BJ (cell line): ENCODE data around the gene DDX17. TPM values are rescaled to one million over a fixed set of nuclear protein-coding genes. Genes with fewer than 3 reads are reported as not detected.

Experiments
- CTCF ChIA-PET: fragments of 350-600 bp; formaldehyde crosslinking; extraction: SDS; loops from one replicate; lab custom pipeline; 2021; ENCODE audit warnings: antibody characterized with exemption, inconsistent platforms; lab: Yijun Ruan, JAX
- POLR2A ChIA-PET: fragments of 300-600 bp; sonication (Branson Sonifier 250); formaldehyde crosslinking; extraction: SDS; loops from one replicate; lab custom pipeline; 2021; ENCODE audit warnings: antibody characterized with exemption; lab: Charles Lee
- DNase-seq: peaks from one replicate; pipeline ENCODE4 v3.0.0-alpha.2; 2011; ENCODE audit warnings: low read depth
- H3K27me3 ChIP-seq: 2 replicates; pipeline ENCODE4 v1.6.0; 2011; ENCODE audit warnings: low read length; ENCODE audit not compliant: control insufficient read depth, insufficient read depth
- H3K36me3 ChIP-seq: 2 replicates; pipeline ENCODE4 v1.5.1; 2011; ENCODE audit warnings: low read length; ENCODE audit not compliant: control insufficient read depth, insufficient read depth
- H3K4me3 ChIP-seq: 2 replicates; pipeline ENCODE4 v1.5.1; 2011; ENCODE audit warnings: low read depth, mild to moderate bottlenecking, control low read depth, low read length
- polyA plus RNA-seq: library from polyadenylated mRNA; depleted of rRNA; stranded (reverse); fragments of >200 nt; gene quantifications from 2 replicates; pipeline ENCODE4 v1.2.3, GENCODE V29; 2011
- TF ChIP-seq, protein P1 (sequence below): IDR thresholded peaks from 2 replicates; pipeline ENCODE4 v1.5.1; 2011; ENCODE audit warnings: low read depth, mild to moderate bottlenecking, control low read depth, inconsistent platforms, low read length, moderate library complexity; ENCODE audit not compliant: insufficient read depth

DDX17 gene
- polyA plus RNA-seq, 1 experiment: 318 TPM

DNA sequence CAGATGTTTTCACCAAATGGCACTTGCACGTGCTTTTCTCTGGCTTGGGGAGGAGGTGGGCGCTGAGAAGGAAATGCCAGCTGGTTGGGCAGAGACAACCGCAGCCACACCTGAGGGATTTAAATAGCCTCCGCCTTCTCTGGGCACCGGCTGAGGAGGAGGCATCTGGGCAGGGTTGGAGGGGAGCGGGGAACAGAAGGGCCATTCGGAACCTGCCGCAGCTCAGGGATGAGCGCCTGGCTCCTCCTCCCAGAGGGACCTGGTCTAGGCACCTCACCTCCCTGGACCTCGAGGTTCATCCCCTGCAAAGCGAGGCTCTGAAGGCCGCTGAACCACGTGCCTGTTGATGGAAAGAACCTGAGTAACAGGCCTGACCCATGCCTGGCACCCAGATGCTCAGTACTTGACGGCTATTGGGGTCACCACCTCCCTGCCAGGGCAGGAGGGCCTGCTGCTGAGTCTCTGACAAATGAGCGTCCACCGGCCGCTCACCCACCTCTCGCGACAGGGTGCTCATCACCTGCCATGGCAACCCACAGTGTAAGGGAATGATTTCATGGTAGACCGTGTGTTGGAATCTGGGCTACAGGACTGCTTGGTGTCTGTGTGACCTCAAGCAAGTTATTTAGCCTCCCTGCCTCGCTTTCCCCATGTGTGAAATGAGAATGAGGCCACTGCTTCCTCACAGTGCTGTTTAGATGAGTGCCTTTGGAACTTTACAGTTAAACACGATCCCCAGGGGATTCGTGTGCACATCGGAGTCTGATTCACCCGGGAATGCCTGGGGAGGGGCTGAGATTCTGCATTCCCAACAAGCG, 40.2 kb downstream of the DDX17 start:
- POLR2A ChIA-PET: interaction anchor here (0.6 kb wide), 1 partner anchor 209 kb away, joined by 4 read pairs; no protein-coding TSS in a partner anchor
- Histone ChIP-seq H3K36me3 (no peaks in the 10 kb centered on the region), H3K4me3 (no peak overlapping the region), H3K27me3 (peaks cover 5% of the 10 kb centered on the region)
- CTCF ChIA-PET: no interaction called here
- DNase-seq: no peak
- TF ChIP-seq, protein P1, sequence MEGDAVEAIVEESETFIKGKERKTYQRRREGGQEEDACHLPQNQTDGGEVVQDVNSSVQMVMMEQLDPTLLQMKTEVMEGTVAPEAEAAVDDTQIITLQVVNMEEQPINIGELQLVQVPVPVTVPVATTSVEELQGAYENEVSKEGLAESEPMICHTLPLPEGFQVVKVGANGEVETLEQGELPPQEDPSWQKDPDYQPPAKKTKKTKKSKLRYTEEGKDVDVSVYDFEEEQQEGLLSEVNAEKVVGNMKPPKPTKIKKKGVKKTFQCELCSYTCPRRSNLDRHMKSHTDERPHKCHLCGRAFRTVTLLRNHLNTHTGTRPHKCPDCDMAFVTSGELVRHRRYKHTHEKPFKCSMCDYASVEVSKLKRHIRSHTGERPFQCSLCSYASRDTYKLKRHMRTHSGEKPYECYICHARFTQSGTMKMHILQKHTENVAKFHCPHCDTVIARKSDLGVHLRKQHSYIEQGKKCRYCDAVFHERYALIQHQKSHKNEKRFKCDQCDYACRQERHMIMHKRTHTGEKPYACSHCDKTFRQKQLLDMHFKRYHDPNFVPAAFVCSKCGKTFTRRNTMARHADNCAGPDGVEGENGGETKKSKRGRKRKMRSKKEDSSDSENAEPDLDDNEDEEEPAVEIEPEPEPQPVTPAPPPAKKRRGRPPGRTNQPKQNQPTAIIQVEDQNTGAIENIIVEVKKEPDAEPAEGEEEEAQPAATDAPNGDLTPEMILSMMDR: no peak

DNA sequence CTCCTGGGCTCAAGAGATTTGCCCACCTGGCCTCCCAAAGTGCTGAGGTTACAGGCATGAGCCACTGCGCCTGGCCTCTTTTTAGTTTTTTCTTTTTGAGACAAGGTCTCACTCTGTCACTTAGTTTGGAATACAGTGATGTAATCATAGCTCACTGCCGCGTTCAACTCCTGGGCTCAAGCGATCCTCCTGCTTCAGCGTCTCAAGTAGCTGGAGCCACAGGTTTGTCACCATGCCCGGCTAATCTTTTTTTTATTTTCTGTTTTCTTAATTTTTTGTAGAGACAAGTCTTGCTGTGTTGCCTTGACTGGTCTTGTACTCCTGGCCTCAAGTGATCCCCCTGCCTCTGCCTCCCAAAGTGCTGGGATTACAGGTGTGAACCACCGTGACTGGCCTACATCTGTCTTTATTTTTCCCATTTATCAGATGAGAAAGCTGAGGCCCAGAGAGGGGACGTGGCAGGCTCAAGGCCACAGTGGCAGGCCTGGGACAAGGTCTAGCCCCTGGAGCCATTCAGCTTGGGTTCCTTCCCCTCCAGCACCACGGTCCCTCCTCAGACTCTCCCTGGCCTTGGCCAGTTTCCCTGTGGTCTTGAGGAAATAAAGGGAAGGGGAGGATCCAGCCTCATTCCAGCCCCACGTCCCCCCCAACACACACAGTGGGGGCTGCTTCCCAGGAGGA, 41.0 kb downstream of the DDX17 start:
- Histone ChIP-seq H3K36me3 (no peaks in the 10 kb centered on the region), H3K4me3 (no peak overlapping the region), H3K27me3 (peaks cover 9% of the 10 kb centered on the region)
- DNase-seq: no peak
- POLR2A ChIA-PET: interaction anchor here (0.6 kb wide), 1 partner anchor 208 kb away, joined by 4 read pairs; no protein-coding TSS in a partner anchor
- CTCF ChIA-PET: no interaction called here
- TF ChIP-seq, protein P1: no peak

DNA sequence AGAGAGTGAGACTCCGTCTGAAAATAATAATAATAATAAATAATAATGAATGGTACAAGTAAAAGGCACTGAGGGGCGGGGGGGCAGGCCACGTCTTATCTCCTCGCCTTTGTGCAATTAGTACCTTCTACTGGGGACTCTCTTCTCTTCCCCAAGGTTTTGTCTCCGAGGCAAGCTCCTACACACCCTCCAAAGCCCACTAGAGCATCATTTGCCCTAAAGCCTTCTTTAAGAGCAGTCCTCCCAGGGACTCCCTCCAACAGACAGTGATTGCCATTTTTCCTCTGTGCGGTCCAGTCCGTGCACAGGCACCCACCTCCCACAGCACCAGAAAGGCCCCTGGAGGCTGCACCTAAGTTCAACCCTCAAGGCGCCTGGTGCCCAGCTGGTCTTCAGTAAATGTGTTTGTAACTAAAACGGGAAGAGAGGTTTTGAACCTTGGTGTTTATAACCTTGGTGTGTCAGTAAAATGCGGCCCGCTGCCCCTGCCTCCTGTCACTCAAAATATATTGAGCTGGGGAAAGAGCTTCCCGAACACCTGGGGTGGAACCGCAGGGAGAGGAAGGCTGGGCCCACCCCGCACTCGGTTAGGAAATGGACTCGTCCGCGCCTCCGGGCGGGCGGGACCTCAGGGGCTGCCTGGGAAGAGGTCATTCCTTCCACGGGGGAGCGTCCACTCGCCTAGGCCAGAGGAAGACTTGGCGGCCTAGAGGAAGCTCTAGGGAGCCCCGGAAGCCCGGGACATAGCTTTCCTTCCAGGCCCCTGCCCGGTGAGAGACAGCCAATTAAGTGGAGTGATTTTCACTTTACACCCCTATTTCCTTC, 42.9 kb downstream of the DDX17 start:
- POLR2A ChIA-PET: interaction anchor here (0.5 kb wide), 1 partner anchor 31 kb away, joined by 4 read pairs; no protein-coding TSS in a partner anchor
- DNase-seq: no peak
- Histone ChIP-seq H3K36me3 (no peaks in the 10 kb centered on the region), H3K27me3 (peaks cover 21% of the 10 kb centered on the region), H3K4me3 (no peak overlapping the region)
- CTCF ChIA-PET: interaction anchor here (1.0 to 1.7 kb wide), 2 partner anchors 10 kb away, joined by 4 to 6 read pairs; no protein-coding TSS in a partner anchor
- TF ChIP-seq, protein P1: no peak

DNA sequence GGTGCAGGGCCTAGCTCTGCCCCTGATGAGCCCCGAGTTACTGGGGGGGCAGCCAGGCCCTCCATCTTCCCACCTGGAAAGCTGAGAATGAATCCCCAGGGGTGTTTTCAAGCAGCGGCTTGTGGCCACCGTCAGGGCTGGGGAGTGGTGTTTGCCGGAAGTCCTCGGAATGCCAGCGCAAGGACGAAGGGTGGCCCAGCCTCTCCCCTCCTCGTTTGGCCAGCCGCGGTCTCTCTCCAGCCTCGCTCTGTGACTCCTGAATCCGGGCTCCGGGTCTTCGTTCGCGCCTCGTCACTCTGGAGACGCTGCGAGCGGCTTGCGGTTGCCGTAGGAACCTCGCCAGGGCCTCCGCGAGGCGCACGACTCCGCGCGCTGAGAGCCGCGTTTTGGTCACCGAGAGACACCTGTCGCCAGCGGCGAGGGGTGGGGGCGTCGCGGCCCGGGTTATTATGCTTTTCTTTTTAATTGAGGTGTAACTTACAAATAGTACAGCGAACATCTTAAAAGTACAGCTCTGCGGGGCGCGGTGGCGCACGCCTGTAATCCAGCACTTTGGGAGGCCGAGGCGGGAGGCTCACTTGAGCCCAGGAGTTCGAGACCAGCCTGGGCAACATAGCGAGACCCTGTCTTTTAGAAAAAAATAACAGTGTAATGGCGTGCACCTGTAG, 44.6 kb downstream of the DDX17 start:
- ChIA-PET CTCF (interaction anchor here (0.6 to 1.7 kb wide), 3 partner anchors 8 to 508 kb away, joined by 3 to 6 read pairs (median 3); partner anchors contain the start of genes C22orf23 and POLR2F), POLR2A (no interaction called here)
- Histone ChIP-seq H3K27me3 (peaks cover 32% of the 10 kb centered on the region), H3K4me3 (no peak overlapping the region), H3K36me3 (no peaks in the 10 kb centered on the region)
- no peak for DNase-seq
- TF ChIP-seq, protein P1: no peak
